Endothelial cell of umbilical vein (primary cell): Measurements from ENCODE around the gene PRSS57. TPM values are rescaled to one million over a fixed set of nuclear protein-coding genes. Genes with fewer than 3 reads are reported as not detected.

ENCODE experiments used
- BruUV-seq: library from RNA; stranded (reverse); fragments of 400-500 nt; replicated peaks from 2 replicates; lab custom pipeline; 2021; lab: Mats Ljungman, UMichigan
- CTCF ChIA-PET: fragments of 300-600, 350-600 bp; sonication (Branson Sonifier 250); formaldehyde crosslinking; loops from one replicate; lab custom pipeline; 2021; ENCODE audit warnings: antibody characterized with exemption, inconsistent platforms; lab: Charles Lee
- POLR2A ChIA-PET: fragments of 300-600, 350-600 bp; sonication (Branson Sonifier 250); formaldehyde crosslinking; loops from one replicate; lab custom pipeline; 2021; ENCODE audit warnings: antibody characterized with exemption, inconsistent platforms; lab: Charles Lee
- DNase-seq: peaks from one replicate; pipeline ENCODE4 v3.0.0-alpha.2; 2011; ENCODE audit warnings: low read depth, low spot score
- FAIRE-seq: peaks from 2 replicates; lab custom pipeline; 2011; peaks lifted over from hg19 to GRCh38; lab: Jason Lieb, UNC
- H2AFZ ChIP-seq: 2 replicates; pipeline ENCODE4 v1.6.0; 2012; ENCODE audit warnings: low read depth, low read length, control low read depth, inconsistent platforms
- H3K27ac ChIP-seq: 2 replicates; pipeline ENCODE4 v1.5.1; 2011; ENCODE audit warnings: low read depth, mild to moderate bottlenecking, control low read depth, low read length, moderate library complexity; ENCODE audit not compliant: insufficient read depth
- H3K27me3 ChIP-seq, 2 experiments: 2 replicates each; pipeline versions ENCODE4 v1.6.0 to v1.6.1; 2011; ENCODE audit warnings: low read length in 2 of 2, mixed read lengths in 1 of 2; ENCODE audit not compliant: control insufficient read depth in 2 of 2, insufficient read depth in 2 of 2
- H3K36me3 ChIP-seq, 2 experiments: 2 replicates in 1 of 2; 3 replicates in 1 of 2; pipeline ENCODE4 v1.5.1; 2011; ENCODE audit warnings: low read length in 2 of 2, mild to moderate bottlenecking in 1 of 2, moderate library complexity in 1 of 2; ENCODE audit not compliant: control insufficient read depth in 2 of 2, insufficient read depth in 2 of 2; ENCODE audit errors: extremely low read depth in 1 of 2
- H3K4me1 ChIP-seq: 3 replicates; pipeline ENCODE4 v1.5.1; 2011; ENCODE audit warnings: mild to moderate bottlenecking, low read length; ENCODE audit not compliant: control insufficient read depth, insufficient read depth; ENCODE audit errors: extremely low read depth
- H3K4me2 ChIP-seq: 2 replicates; pipeline ENCODE4 v1.6.1; 2011; ENCODE audit warnings: low read length, control low read depth, mixed read lengths; ENCODE audit not compliant: insufficient read depth
- H3K4me3 ChIP-seq, 3 experiments: fragments of 200-600 bp in 1 of 3; sonication (generic), shearing (Covaris generic) in 1 of 3; replicated peaks in 1 of 3; 2 replicates each; pipeline ENCODE4 v1.5.1; 2011 to 2016; ENCODE audit warnings: control low read depth in 3 of 3, low read length in 3 of 3, mild to moderate bottlenecking in 2 of 3, inconsistent platforms in 1 of 3, low read depth in 1 of 3, moderate library complexity in 1 of 3; ENCODE audit not compliant: insufficient read depth in 1 of 3
- H3K79me2 ChIP-seq: 2 replicates; pipeline ENCODE4 v1.6.0; 2012; ENCODE audit warnings: low read length, inconsistent platforms; ENCODE audit not compliant: control insufficient read depth, insufficient read depth
- H3K9ac ChIP-seq: replicated peaks from 2 replicates; pipeline ENCODE3; 2011; ENCODE audit warnings: low read length, control low read depth; ENCODE audit not compliant: insufficient read depth; ENCODE audit errors: extremely low read depth
- H3K9me1 ChIP-seq: replicated peaks from 3 replicates; pipeline ENCODE4 v1.6.0; 2011; ENCODE audit warnings: mild to moderate bottlenecking, low read length; ENCODE audit not compliant: control insufficient read depth, insufficient read depth; ENCODE audit errors: extremely low read depth
- H3K9me3 ChIP-seq: replicated peaks from 2 replicates; pipeline ENCODE4 v1.5.1; 2012; ENCODE audit warnings: low read length, inconsistent platforms; ENCODE audit not compliant: control insufficient read depth, insufficient read depth
- H4K20me1 ChIP-seq: replicated peaks from 2 replicates; pipeline ENCODE3; 2011; ENCODE audit warnings: mild to moderate bottlenecking, low read length; ENCODE audit not compliant: control insufficient read depth, insufficient read depth; ENCODE audit errors: extremely low read depth
- EZH2 ChIP-seq: IDR thresholded peaks from 2 replicates; pipeline ENCODE4 v1.6.1; 2012; ENCODE audit warnings: borderline replicate concordance, low read depth, mild to moderate bottlenecking, moderate library complexity, low read length, inconsistent platforms; ENCODE audit not compliant: severe bottlenecking
- FOS ChIP-seq: IDR thresholded peaks from 2 replicates; pipeline ENCODE4 v1.6.1; 2011; ENCODE audit warnings: mild to moderate bottlenecking, low read length, moderate library complexity, borderline replicate concordance; ENCODE audit not compliant: insufficient read depth
- GATA2 ChIP-seq: IDR thresholded peaks from 2 replicates; pipeline ENCODE4 v1.7.0; 2011; ENCODE audit warnings: low read depth, mild to moderate bottlenecking, moderate library complexity, mixed read lengths, low read length; ENCODE audit not compliant: insufficient read length, insufficient read depth
- JUN ChIP-seq: IDR thresholded peaks from 2 replicates; pipeline ENCODE4 v1.6.1; 2011; ENCODE audit warnings: borderline replicate concordance, low read depth; ENCODE audit not compliant: insufficient read length, insufficient read depth
- MYC ChIP-seq: IDR thresholded peaks from one replicate; pipeline ENCODE4 v1.6.1; 2011; ENCODE audit warnings: mild to moderate bottlenecking, low read depth, low read length
- POLR2A ChIP-seq: IDR thresholded peaks from 2 replicates; pipeline ENCODE4 v1.6.1; 2012; ENCODE audit warnings: low read depth, mild to moderate bottlenecking, control low read depth, low read length
- POLR2AphosphoS5 ChIP-seq: IDR thresholded peaks from 2 replicates; pipeline ENCODE4 v1.6.1; 2012; ENCODE audit warnings: low read depth, mild to moderate bottlenecking, control low read depth, low read length, moderate library complexity; ENCODE audit not compliant: insufficient read depth
- dilution Hi-C: fragments of 300-500 bp; cut with MboI; formaldehyde crosslinking; loops from one replicate; pipeline ENCODE4 v1.15.0; 2019; ENCODE audit warnings: low sequenced_read_pairs; ENCODE audit not compliant: extremely low pct_ligation_motif_present
- intact Hi-C: fragments of 100-400 bp; cut with micrococcal nuclease; formaldehyde crosslinking; loops from one replicate; pipeline ENCODE4 v1.10.0; 2022
- polyA plus RNA-seq, 4 experiments: library from polyadenylated mRNA; depleted of rRNA in 3 of 4; stranded (reverse) in 3 of 4; unstranded in 1 of 4; fragments of >200 nt; gene quantifications; 2 replicates each; pipeline versions ENCODE4 v1.2.1 to v1.2.3, GENCODE V29; 2011 to 2012; ENCODE audit warnings: missing spikeins in 1 of 4
- total RNA-seq: library from RNA; stranded (reverse); gene quantifications from 2 replicates; pipeline ENCODE4 v1.2.3, GENCODE V29; 2021
- TF ChIP-seq, protein P1 (sequence below): IDR thresholded peaks from 2 replicates; pipeline ENCODE4 v1.6.1; 2011; ENCODE audit not compliant: insufficient read depth, insufficient read length
- TF ChIP-seq, protein P2 (sequence below), 2 donors: IDR thresholded peaks; 1 replicate in 1 of 2; 2 replicates in 1 of 2; pipeline ENCODE4 v1.5.1; 2011; ENCODE audit warnings: low read length in 2 of 2, mild to moderate bottlenecking in 2 of 2, moderate library complexity in 2 of 2, control low read depth in 1 of 2, inconsistent platforms in 1 of 2, low read depth in 1 of 2; ENCODE audit not compliant: insufficient read depth in 1 of 2; ENCODE audit errors: extremely low read depth in 1 of 2

The PRSS57 gene
- total and polyA plus RNA-seq, 2 donors (not counting 3 experiments of a cell fraction or from before 2014, with no cell fraction given) = not detected

DNA sequence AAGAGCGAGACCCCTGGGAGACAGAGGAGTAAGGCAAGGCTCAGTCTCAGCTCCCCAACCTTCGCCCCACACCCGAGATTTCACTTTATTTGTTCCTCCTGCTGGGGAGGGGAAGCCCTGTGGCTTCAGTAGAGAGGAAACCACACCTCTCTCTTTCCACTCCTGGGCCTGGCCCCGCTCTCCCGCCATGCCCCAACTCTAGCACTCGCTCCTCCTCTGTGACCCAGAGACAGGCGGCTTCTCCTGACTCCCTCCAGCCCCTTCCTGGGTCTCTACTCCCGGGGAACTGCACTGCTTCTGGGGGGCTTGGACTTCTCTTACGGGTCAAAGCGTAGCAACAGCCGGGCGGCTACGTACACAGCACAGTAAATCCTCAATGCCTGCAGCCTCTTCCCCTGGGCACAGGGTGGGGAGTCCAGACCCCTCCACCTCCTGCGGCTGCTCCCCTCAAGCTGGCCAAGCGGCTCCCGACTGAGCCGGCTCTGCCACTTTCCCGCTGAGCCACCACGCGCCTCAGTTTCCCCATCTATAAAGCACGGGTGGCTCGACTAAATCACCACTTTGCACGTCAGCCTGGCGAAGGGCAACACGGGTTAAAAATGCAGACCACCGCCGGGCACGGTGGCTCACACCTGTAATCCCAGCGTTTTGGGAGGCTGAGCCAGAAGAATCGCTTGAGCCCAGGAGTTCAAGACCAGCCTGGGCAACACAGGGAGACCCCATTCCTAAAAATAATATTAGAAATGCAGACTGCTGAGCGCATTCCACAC is 33.6 kb downstream of the PRSS57 start:
- Histone ChIP-seq H3K36me3 (peaks cover 0 to 10% of the 10 kb centered on the region in 2 experiments), H3K4me2 (peak overlapping the region; percentile 68), H3K9ac (peak overlapping the region; percentile 87), H2AFZ (no peak overlapping the region), H3K9me3 (no peaks in the 10 kb centered on the region), H3K27ac (peak overlapping the region; percentile 60), H3K4me3 (peak overlapping the region; percentile 73 to 89 (median 86)), H4K20me1 (no peaks in the 10 kb centered on the region), H3K27me3 (no peaks in the 10 kb centered on the region), H3K4me1 (peaks cover 19% of the 10 kb centered on the region), H3K9me1 (no peaks in the 10 kb centered on the region), H3K79me2 (peaks cover 64% of the 10 kb centered on the region)
- POLR2A ChIA-PET = no interaction called here
- CTCF ChIA-PET = interaction anchor here (0.8 kb wide), 1 partner anchor 77 kb away, joined by 4 read pairs; no protein-coding TSS in a partner anchor
- BruUV-seq = TSS peak; percentile 39
- FAIRE-seq (peak; percentile 31), DNase-seq (no peak)
- intact Hi-C loops = loop anchor here (2.0 kb wide), 1 partner anchor 77 kb away; no protein-coding TSS in a partner anchor
- TF ChIP-seq MYC = no peak
- TF ChIP-seq, protein P1, sequence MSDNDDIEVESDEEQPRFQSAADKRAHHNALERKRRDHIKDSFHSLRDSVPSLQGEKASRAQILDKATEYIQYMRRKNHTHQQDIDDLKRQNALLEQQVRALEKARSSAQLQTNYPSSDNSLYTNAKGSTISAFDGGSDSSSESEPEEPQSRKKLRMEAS = no peak
- no peak for TF ChIP-seq GATA2
- no peak for TF ChIP-seq POLR2AphosphoS5
- TF ChIP-seq, protein P2, sequence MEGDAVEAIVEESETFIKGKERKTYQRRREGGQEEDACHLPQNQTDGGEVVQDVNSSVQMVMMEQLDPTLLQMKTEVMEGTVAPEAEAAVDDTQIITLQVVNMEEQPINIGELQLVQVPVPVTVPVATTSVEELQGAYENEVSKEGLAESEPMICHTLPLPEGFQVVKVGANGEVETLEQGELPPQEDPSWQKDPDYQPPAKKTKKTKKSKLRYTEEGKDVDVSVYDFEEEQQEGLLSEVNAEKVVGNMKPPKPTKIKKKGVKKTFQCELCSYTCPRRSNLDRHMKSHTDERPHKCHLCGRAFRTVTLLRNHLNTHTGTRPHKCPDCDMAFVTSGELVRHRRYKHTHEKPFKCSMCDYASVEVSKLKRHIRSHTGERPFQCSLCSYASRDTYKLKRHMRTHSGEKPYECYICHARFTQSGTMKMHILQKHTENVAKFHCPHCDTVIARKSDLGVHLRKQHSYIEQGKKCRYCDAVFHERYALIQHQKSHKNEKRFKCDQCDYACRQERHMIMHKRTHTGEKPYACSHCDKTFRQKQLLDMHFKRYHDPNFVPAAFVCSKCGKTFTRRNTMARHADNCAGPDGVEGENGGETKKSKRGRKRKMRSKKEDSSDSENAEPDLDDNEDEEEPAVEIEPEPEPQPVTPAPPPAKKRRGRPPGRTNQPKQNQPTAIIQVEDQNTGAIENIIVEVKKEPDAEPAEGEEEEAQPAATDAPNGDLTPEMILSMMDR (IDR thresholded peaks at IDR 0.05; ENCODE audit: extremely low read depth in 1 of 2, insufficient read depth in 1 of 2, low read depth in 1 of 2, low read length in 2 of 2) = no peak
- no peak for TF ChIP-seq EZH2
- no peak for TF ChIP-seq POLR2A
- no peak for TF ChIP-seq FOS
- TF ChIP-seq JUN = no peak
- dilution Hi-C loops = no loop called here
